Activated CD4-positive, alpha-beta T cell treated with anti-CD3 and anti-CD28 coated beads, Interleukin-2, amount 50 U/mL, for 24 hours (primary cell): ENCODE results near the gene KCNJ3.

ENCODE experiments used
- DNase-seq, 2 donors: peaks; one replicate each; pipeline ENCODE4 v3.0.0-alpha.2; 2020; ENCODE audit warnings: low read depth in 1 of 2, low spot score in 1 of 2

The KCNJ3 gene

DNA sequence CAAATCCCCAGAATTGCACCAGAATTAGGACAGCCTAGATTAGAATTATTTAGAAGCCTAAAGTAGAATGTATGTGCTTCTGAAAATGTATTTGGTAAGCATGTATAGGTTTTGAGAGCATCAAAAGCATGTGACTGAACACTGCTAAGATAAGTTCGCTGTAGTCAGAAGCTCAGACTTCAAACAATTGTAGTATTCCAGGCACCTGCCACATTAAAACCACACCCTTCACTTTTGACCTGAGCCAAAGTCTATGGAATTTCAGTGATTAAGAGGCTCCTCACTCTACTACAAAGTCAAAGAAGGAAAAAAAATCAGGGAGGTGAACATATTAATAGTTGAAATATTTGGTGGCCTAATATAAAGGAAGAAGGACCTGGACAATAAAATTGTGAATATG is 8.2 kb downstream of the KCNJ3 start:
- no peak for DNase-seq

DNA sequence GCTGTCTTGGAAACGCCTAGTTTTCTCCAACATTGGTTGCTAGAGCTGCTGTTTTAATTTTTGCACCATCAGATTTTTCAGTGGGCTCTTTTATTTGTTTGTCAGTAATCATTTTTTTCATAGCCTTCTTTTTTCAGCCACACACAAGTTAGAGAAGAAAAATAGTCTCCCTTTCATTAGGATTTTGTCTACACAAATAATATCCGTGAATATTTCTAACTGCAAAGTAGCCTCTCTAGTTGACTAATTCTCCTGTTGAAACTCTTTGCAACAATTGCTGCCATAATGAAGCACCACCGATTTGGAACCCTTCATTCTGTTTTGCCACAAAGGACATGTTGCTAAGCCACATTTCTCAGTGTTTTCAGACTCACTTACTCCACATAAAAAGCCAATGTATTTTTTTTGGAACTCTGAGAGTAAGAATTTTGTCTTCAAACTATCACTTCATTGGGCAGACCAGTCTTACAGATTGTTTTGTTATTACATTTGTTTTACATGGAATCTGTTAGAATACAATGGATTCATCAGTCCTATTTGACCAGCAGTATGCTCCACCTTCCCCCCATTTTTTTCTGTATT is 9.6 kb downstream of the KCNJ3 start:
- DNase-seq: no peak

DNA sequence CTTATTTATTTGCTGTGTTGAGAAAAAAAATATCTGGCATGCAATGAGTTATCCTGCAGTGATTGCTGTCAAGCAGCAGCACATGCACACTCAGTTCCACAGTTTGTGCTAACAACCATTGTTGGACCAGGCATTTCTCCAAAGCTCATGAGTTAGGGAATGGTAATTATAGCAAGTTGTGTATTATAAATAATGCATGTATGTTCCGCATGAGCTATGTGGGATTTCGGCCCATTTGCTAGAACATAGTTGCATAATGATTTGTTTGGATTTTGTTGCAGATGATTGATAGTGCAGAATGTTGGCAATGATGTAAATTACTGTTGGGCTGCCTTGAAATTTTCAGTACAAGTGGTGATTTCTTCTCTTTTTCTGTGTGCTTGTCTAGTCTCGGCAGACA is 10.7 kb downstream of the KCNJ3 start:
- no peak for DNase-seq

DNA sequence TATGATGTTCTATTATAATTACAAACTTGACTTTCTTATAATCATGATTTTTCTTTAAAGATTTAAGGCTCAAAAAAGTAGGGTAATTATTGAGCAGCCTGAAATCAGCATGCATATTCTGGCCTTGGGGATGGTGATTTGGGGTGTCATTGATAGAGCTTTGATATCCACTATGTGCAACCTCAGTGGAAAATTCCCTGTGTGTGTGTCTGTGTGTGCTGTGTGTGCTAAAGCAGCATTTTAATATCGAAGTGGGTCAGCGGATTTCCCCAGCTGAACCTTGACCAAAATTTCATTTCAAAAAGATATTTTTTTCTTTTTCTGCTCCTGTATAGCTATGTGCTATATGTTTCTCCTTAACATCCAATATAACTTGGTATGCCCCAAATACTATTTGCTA is 11.6 kb downstream of the KCNJ3 start:
- DNase-seq: no peak

DNA sequence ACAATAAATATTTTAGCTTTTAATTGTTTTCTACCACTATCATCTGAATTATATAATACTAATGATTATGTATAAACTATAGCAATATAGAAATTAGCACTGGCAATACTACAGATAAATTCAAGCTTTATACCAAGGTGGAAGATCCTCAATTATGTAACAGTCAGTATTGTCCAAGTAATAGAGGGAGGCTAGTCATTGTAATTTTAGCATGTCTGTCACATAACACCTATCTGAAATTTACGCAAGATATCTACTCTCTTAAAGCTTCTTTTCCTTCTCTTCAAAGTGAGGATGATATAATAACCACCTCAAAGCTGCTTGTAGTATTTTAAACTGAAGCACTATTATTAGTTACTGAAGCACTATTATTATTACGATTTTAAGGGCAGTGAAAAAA is 12.2 kb downstream of the KCNJ3 start:
- DNase-seq: no peak

DNA sequence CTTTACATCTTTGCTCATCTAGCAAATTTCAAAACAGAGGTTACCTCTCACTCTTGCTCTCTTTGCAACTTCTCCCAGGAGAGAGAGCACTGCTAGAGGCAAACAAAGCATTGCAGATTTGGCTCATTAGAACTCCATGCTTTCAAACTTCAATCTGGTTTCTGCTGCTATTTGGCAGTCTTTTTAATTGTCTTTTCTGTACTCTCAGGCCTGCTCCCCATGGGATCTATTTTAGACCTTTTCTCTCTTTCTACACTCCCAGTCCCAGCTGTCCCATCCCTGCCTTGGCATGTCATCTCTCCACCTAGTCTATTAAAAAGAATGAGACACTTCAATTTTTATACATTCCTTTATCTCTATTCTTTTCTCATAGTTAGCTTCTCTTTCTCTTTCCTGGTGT is 15.2 kb downstream of the KCNJ3 start:
- no peak for DNase-seq

DNA sequence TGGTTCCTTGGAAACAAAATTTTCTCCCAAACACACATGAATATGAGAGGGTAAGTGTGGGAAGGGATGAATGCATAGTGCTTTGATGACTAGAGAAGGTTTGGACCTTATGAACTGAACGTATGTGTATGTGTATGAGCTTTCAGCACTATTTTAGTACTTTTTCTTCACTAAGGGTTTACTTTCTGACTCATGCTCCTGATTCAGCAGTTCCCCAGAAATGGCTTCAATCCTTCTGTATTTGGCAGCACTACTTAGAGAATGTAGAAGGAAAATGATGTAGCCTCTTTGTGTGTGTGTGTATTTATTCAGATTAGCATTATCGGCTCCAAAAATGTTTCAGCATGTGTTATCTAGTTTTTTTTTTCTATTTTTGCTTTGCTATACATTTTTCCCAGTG is 22.2 kb downstream of the KCNJ3 start:
- DNase-seq: no peak

DNA sequence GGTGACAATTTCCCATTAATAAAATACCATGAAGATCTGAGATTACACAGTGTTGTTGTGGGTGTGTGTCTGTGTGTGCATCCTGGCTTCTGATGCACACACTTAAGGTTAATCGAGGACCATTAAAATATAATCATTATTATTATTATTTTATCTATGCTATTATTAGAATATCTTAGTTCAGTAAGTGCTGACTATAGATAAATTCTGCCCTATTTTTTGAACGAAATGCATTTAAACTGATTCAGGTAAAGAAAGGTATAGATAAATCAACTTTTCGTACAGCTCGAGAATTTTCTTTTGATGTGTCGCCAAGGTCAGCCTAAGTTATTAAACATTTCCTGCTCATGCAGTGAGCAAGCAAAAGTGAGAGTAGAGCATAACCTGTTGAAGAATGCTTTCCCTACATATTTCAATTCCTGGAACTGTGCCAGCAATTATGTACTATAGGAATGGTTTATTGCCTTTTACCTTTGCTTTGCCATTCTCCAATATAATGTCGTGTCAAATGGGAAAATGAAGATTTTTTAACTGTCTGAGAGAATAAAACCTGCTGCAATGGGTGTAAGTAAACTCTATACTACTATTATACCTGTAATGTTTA is 25.8 kb downstream of the KCNJ3 start:
- no peak for DNase-seq

DNA sequence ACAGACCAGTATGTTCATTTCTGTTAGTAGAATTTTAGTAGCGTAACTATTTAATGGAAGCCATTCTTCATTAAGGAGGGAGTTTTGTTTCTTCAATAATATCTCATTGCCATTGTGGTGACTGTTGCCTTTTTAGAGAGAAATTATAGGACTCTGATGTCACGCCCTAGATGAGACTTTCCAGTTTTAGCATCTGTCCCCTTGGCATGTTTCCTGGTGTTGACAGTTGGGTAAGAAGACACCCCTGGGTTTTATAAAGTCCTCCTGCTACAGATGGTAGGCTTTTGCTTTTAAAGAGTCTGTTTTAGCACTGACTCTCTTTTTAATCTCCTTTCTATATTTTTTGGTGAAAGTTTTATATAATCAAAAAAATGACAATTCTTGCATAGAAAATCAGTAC is 41.9 kb downstream of the KCNJ3 start:
- DNase-seq: no peak

DNA sequence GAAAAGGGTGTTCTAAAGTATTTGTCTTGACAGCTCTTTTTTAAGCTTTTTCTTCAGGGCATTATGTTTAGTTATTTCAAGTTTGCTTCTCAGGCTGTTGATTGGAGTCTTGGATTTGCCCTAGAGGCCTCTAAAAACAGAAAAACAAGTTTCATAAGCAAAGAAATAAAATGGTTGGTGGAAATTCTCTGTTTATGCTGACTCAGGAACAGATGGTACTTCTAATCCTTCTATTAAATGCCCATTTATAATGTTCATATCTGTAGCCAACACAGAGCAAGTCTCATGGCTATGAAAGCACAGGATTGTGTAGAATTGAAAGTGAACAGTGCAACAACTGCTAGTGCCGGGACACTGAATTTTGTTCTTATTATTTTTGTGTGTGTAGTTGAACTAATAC is 60.4 kb downstream of the KCNJ3 start:
- DNase-seq: no peak

DNA sequence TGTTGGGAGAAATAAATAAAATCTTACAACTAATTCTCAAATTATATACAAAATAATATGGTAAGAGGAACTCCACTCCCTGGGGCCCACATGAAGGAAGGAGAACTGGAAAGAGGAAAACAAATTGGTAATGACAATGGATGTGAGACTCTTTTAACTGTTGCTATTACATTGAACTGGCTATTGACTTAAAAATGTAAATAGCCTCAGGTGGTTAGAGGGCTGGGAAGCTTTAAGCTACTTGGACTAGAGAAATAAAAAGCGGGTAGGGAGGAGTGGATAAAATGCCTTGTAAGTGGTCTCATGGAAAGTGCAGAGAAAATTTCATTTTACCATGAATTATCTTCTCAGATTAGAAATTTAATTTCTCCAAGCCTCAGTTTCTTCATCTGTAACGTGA is 64.1 kb downstream of the KCNJ3 start:
- no peak for DNase-seq

DNA sequence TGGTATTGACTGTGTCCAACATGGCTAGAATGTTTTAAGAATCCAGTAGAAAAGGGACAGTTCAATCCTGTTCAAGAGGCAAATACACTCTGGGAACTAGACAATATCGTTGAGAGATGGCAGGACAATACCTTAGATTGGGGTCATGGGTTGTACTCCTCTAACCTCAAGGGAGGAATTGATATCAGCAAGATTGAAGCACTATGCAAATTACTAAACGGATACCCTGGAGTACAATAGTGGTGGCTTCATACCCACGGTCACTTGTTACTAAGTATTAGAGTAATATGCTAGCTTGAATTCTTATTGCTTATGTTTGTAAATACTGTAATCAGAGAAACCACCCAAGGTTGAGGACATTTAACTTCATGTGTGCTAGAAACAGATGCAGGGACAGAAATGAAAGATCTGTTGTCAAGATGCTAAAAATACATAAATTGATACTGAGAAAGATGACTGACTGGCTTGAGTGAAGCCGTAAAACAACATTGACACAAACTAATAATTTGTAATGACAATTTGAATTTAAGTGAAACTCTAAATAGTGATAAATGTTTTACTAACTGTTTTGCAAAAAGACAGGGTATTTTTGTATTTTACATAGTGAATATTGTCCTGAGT is 73.3 kb downstream of the KCNJ3 start:
- DNase-seq: no peak

DNA sequence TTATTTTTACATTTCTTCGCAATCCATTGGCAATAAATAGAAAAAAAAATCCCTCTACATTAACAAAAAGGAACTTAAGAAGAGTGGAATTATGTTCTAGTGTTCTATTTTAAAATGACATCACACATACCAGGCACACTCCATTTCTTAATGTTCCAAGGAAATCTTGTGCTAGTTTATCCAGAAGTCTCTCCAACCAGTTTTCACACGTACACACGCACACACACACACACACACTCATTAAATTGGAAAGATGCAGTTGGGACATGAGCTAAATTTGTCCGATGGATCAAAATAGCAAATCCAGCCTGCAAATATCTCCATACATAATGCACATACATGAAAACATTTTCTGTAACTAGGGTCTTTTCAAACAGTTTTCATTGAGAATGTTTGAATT is 78.3 kb downstream of the KCNJ3 start:
- no peak for DNase-seq

DNA sequence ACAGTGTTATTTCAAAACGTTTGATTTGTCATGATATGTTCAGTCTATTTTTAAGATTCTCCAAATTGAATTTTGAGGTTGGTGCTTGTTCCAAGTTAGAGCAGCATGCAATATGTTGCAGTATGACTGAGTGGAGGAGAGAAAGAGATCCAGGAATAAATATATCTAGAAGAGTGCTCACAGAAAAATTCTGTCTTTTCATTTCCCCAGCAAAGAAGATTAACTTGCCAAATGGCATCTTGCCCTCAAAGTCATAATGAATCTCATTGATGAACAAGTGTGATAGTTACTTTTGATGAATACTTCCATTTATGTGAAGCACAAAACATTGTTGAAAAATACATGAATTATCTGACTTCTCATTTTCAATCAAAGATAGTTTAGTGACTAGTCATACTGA is 95.9 kb downstream of the KCNJ3 start:
- DNase-seq: no peak

DNA sequence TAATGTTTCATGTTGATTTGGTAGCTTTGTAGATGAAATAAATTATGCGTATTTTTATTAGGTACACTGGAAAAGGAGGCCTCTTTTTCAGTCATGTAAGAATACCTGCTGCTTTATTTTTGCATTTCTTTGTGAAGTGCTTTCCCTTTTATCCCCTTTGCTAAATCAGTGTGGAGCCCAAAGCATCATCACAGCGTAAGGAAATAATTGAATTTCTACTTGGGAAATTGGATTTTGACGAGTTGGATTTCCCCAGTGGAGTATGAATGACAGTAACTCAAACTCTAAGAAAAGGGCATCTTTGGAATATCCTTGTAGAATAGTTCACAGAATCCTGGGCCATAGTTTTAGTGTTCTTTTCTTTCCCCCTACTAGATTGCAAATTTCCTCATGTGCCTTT is 97.2 kb downstream of the KCNJ3 start:
- no peak for DNase-seq

DNA sequence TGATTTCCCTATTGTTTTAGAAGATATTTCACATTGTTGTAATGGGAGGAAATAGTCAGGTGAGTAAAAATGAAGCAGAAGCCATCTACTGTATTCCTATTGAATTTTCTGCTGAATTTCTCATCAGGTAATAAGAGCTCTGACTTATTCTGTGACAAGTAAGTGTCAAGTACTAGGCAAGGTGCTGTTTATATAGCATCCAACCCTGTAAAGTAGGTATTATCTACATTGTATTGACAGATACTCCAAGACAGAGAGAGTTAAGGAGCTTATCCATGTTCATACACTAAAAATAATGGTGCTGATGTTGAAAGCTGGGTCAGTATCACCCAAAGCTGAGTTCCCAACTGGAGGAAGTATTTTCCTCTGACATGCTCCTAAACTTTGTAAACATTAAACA is 106.0 kb downstream of the KCNJ3 start:
- DNase-seq: no peak

DNA sequence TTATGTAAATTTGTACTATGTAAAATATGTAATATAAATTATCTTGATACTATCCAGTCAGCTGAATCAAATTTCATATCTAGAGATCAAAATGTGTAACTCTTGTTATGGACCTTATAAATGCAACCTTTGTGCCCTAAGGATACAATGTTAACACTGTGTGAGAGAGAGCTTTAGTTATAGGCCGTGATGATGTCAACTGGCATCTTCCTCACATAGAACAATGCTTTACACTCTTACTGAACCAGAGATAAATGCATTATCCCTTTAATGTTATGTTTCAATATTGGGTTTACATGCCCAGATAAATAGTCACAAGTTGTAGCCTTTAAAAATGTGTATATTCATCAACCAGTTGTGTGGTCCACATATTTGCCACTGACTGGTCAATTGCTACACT is 115.1 kb downstream of the KCNJ3 start:
- DNase-seq: no peak

DNA sequence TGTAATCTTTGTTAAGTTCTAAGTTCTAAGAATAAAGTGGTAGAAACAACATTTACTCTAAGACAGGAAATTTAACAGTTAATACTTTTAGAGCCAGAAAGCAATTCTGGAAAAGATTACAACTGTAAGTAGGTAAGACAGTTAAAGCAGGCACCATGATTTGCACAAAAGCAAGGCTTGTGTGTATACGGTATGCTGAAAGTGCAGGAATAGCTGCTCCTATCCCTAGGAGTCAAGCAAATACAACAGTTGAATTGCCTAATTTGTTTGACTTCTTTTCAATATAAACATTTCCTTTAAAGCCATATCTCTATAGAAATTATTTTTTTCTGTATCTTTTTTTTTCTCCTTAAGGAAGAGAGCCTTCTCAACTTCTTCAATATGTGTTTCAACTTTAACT is 116.4 kb downstream of the KCNJ3 start:
- DNase-seq: no peak

DNA sequence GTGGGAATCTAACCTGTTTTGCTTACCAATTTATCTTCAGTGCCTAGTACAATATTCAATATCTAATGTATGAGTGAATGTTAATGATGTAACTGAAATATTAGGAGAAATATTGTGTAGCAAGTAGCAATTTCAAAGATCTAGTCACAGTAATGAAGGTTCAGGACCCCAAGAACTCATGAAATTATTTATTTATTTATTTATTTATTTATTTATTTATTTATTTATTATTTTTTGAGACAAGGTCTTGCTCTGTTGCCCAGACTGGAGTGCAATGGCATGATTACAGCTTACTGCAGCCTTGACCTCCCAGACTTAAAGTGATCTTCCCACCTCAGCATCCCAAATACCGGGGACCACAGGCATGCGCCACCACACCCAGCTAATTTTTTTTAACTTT is 126.9 kb downstream of the KCNJ3 start:
- DNase-seq: no peak

DNA sequence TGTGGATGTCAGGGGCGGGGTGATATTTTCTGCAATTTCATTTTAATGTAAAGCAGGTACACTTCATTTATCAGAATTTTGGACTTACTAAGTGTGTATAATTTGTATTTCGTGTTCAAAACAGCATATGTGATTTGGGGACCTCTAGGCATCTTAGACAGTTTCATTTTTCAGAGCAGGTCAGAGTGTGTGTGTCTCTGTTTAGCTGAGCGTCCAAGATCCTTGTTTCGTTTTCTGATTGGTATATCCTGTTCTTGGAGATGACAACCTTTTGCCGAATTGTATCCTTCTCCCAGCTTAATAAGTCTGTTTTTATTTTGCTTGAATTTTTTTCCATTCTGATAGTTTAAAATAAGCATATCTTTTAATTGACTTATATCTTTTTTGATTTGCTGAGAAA is 128.3 kb downstream of the KCNJ3 start:
- no peak for DNase-seq

DNA sequence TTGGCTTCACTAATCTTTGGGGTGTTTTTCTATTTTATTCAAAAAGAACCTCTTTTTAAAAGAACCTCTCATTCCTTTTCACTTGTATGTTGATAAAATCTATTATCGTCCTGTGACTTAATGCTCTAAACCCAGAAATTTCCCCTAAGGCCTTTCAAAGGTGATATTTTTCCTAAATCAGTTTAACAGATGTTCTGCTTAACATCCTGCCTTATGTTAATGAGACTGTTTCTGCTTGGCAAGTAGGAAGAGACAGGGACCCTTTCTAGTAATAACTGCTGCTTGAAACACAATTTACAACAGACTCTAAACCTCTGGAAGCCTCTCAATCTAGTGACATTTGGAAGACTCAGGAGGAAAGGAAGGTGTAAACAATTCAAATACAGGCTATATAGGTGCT is 128.8 kb downstream of the KCNJ3 start:
- DNase-seq: no peak

DNA sequence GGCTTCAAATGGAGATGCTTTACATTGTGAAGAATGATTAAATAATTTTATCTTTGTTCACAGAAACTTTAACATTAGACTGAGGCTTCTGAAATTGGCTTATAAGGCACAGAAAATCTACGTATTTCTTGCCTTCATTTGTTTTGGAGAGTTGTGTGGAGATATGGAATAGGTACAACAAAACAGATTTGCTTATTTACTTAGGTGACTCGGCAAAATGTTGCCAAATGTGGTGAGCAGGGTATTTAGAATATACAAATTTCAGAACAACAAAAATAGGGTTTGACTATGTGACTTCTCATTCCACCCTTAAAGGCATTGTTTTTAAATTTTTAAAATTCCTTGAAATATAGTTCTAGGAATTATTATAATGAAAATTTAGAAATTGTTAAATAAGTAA is 134.2 kb downstream of the KCNJ3 start:
- no peak for DNase-seq

DNA sequence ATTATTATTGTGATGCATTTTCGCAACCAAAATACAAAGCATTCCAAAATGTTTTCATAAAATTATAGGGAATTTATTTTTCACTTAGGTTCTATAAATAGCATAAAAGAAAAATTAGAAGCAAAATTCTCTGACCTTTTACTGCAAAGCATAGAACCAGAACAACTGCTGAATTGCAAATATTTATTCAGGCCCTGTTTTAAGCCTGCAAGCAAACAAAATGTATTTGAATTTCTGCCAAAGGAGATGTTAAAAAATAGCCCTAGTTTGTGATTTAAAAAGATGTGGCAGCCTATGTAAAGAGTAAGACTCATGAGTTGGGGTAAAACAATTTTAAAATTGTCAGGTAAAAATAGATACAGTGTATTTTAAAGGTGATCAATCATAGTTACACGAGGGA is 138.1 kb downstream of the KCNJ3 start:
- no peak for DNase-seq
